Small intestine (tissue), 7 donors: Measurements from ENCODE around the gene MSRB1. TPM values are rescaled to one million over a fixed set of nuclear protein-coding genes. Genes with fewer than 3 reads are reported as not detected.

Experiments
- DNase-seq, 2 donors: peaks; one replicate each; pipeline versions ENCODE4 v3.0.0 to v3.0.0-alpha.2; 2013
- FAIRE-seq: peaks from 2 replicates; lab custom pipeline; 2012; peaks lifted over from hg19 to GRCh38; lab: Jason Lieb, UNC
- H3K27ac ChIP-seq, 3 donors: one replicate each; pipeline ENCODE4 v1.5.1; 2013; ENCODE audit warnings: low read length in 2 of 3, mild to moderate bottlenecking in 2 of 3, control low read depth in 1 of 3, inconsistent platforms in 1 of 3, low read depth in 1 of 3, moderate library complexity in 1 of 3
- H3K27me3 ChIP-seq, 3 donors: one replicate each; pipeline ENCODE4 v1.6.1; 2013; ENCODE audit warnings: low read length in 3 of 3, inconsistent platforms in 1 of 3; ENCODE audit not compliant: control insufficient read depth in 3 of 3, insufficient read depth in 3 of 3
- H3K36me3 ChIP-seq, 3 donors: one replicate each; pipeline ENCODE4 v1.6.1; 2013; ENCODE audit warnings: low read length in 3 of 3, inconsistent platforms in 1 of 3, low read depth in 1 of 3, mild to moderate bottlenecking in 1 of 3, moderate library complexity in 1 of 3; ENCODE audit not compliant: control insufficient read depth in 3 of 3, insufficient read depth in 2 of 3
- H3K4me1 ChIP-seq, 3 donors: one replicate each; pipeline ENCODE4 v1.6.1; 2013; ENCODE audit warnings: low read length in 2 of 3, inconsistent platforms in 1 of 3, low read depth in 1 of 3, mild to moderate bottlenecking in 1 of 3, moderate library complexity in 1 of 3; ENCODE audit not compliant: control insufficient read depth in 3 of 3, insufficient read depth in 2 of 3
- H3K4me3 ChIP-seq, 3 donors: one replicate each; pipeline ENCODE4 v1.5.1; 2013; ENCODE audit warnings: low read length in 3 of 3, control low read depth in 1 of 3, inconsistent platforms in 1 of 3, low read depth in 1 of 3, mild to moderate bottlenecking in 1 of 3, moderate library complexity in 1 of 3
- H3K9me3 ChIP-seq, 2 donors: one replicate each; pipeline ENCODE4 v1.6.1; 2013; ENCODE audit warnings: low read depth in 1 of 2, low read length in 1 of 2; ENCODE audit not compliant: control insufficient read depth in 2 of 2, insufficient read depth in 1 of 2
- WGBS, 3 donors: extraction: QIAGEN DNeasy Blood & Tissue Kit; methylation state at CpG; one replicate each; pipeline ENCODE4 v1.1.7; 2013; 5-methylcytosine and 5-hydroxymethylcytosine counted together
- polyA plus RNA-seq, 4 donors: library from polyadenylated mRNA; stranded (reverse) in 3 of 4; unstranded in 1 of 4; fragments of 200-250 nt in 3 of 4; fragments of 120-200 nt in 1 of 4; gene quantifications; one replicate each; pipeline versions ENCODE4 v1.2.1 to v1.2.3, GENCODE V29; 2013
- donor health status: healthy with polysubstance abuse.
- donor health status: control.
- donor health status: control.
- donor health status: Bipolar disorder and iron deficiency.
- donor health status: healthy.

MSRB1 gene
- polyA plus RNA-seq, 4 donors: 50.6 to 105 (median 62.0) TPM

GRCh38 chr16:1933097-1933661, 9.8 kb downstream of the MSRB1 start:
- Histone ChIP-seq H3K4me3 (no peak overlapping the region), H3K4me1 (peaks cover 0 to 21% (median 0%) of the 10 kb centered on the region in 3 donors), H3K27ac (no peak overlapping the region), H3K9me3 (no peaks in the 10 kb centered on the region), H3K27me3 (no peaks in the 10 kb centered on the region), H3K36me3 (peaks cover 0 to 16% (median under 1%) of the 10 kb centered on the region in 3 donors)
- 69 to 77% (median 76%) methylated on average over 23 of the region's 23 CpGs for WGBS, 3 donors
- FAIRE-seq (no peak), DNase-seq (no peak)

- Histone ChIP-seq H3K27me3 (no peaks in the 10 kb centered on the region), H3K4me1 (peaks cover 0 to 21% (median 0%) of the 10 kb centered on the region in 3 donors), H3K27ac (no peak overlapping the region), H3K36me3 (peaks cover 0 to 7% (median 0%) of the 10 kb centered on the region in 3 donors), H3K4me3 (no peak overlapping the region), H3K9me3 (no peaks in the 10 kb centered on the region)
- FAIRE-seq (no peak), DNase-seq (peak; percentile 41 to 73)
- WGBS, 3 donors: 55 to 73% (median 66%) methylated on average over 18 to 19 of the region's 19 CpGs
These were observed 10.7 kb downstream of the MSRB1 start for GRCh38 chr16:1932050-1933028.

GRCh38 chr16:1930338-1930720, 12.7 kb downstream of the MSRB1 start:
- no peaks in the 10 kb centered on the region for H3K9me3 ChIP-seq
- H3K27ac ChIP-seq: no peak overlapping the region
- FAIRE-seq (no peak), DNase-seq (no peak)
- no peaks in the 10 kb centered on the region for H3K27me3 ChIP-seq
- H3K4me1 ChIP-seq: peaks cover 0 to 16% (median 0%) of the 10 kb centered on the region in 3 donors
- H3K4me3 ChIP-seq: no peak overlapping the region
- no peaks in the 10 kb centered on the region for H3K36me3 ChIP-seq
- 79 to 90% (median 81%) methylated on average over 8 to 10 of the region's 10 CpGs for WGBS, 3 donors

DNA sequence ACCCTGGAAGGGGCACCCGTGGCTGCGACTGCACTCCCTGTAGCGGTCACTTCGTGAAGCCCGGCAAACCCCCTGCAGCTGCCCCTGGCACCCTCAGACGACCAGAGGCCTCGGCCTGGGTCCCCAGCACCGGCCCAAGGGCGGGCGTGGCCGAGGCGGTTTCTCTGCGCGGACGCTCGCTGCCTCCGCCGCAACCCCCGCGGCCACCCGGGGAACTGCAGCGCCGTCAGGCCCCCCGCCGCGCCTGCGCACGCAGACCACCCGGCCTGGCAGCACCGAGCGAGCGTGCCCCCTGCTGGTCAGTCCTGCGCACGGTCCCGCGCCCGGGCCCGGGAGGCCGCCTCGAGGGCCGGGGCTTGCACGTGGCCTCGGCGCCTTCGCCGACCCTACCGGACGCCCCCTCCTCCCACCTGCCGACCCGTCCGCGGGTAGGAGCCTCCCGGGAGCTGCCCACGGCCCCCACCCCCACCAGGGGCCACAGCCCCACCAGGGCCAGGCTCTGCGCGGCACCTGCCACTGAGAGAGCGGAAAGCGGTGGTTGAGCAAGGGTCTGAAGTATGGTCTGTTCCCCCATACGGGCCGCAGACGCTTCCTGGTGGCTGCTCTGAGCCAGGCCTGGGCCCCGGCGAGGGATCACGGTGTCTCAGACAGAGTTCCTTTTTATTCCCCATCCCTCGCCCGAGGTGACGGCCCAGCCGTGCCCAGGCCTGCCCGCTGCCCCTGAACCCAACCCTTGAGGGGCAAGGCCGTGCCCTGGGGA, 13.2 kb downstream of the MSRB1 start:
- H3K27ac ChIP-seq: no peak overlapping the region
- H3K4me1 ChIP-seq: peaks cover 0 to 16% (median 0%) of the 10 kb centered on the region in 3 donors
- no peaks in the 10 kb centered on the region for H3K36me3 ChIP-seq
- no peaks in the 10 kb centered on the region for H3K27me3 ChIP-seq
- DNase-seq (peak; percentile 80 to 94), FAIRE-seq (no peak)
- H3K9me3 ChIP-seq: no peaks in the 10 kb centered on the region
- 12 to 17% (median 13%) methylated on average over 54 to 70 of the region's 70 CpGs for WGBS, 3 donors
- peak overlapping the region; percentile 19 to 55 (median 55) for H3K4me3 ChIP-seq

DNA sequence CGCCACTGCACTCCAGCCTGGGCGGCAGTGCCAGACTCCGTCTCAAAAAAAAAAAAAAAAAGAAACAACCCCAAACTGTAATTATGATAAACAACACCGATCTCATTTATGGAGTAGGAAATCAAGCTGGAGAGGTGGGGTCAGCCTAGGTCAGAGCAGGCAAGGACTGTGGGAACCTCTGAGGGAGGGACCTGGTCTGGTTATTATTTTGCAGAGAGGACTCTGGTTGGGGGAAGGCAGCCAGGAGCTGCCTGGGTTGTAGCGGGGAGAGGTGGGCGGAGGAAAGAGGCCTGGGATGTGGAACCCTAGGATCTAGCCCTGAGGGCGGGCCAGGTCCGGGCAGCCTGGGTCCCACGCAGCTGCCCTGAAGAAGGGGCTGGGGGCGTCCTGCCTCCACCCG, 13.9 kb downstream of the MSRB1 start:
- no peaks in the 10 kb centered on the region for H3K27me3 ChIP-seq
- FAIRE-seq (no peak), DNase-seq (peak; percentile 22 to 33)
- H3K9me3 ChIP-seq: no peaks in the 10 kb centered on the region
- peak overlapping the region; percentile 19 to 55 (median 55) for H3K4me3 ChIP-seq
- H3K27ac ChIP-seq: no peak overlapping the region
- H3K36me3 ChIP-seq: no peaks in the 10 kb centered on the region
- H3K4me1 ChIP-seq: peaks cover 0 to 16% (median 0%) of the 10 kb centered on the region in 3 donors
- 0 to 18% (median 12%) methylated on average over 3 to 11 of the region's 11 CpGs for WGBS, 3 donors

GRCh38 chr16:1926271-1926670, 16.7 kb downstream of the MSRB1 start:
- H3K4me3 ChIP-seq: no peak overlapping the region
- H3K36me3 ChIP-seq: no peaks in the 10 kb centered on the region
- peaks cover 0 to 25% (median 0%) of the 10 kb centered on the region in 3 donors for H3K4me1 ChIP-seq
- H3K27ac ChIP-seq: no peak overlapping the region
- DNase-seq: no peak
- WGBS, 3 donors: 59 to 71% (median 66%) methylated on average over 11 of the region's 11 CpGs
- H3K9me3 ChIP-seq: no peaks in the 10 kb centered on the region
- H3K27me3 ChIP-seq: peaks cover 0 to 24% (median 9%) of the 10 kb centered on the region in 3 donors
- no peak for FAIRE-seq

DNA sequence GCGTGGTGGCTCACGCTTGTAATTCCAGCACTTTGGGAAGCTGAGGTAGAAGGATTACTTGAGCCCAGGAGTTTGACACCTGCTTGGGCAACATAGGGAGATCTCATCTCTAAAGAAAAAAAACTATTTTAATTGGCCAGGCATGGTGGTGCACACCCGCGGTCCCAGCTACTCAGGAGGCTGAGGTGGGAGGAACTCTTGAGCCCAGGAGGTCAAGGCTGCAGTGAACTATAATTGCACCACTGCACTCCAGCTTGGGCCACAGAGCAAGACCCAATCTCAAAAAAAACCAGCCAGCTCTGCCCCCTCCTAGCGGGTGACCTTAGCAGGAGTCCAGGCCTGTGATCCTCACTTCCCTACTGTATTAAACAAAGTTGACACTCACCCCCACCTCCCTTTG, 18.9 kb downstream of the MSRB1 start:
- FAIRE-seq (no peak), DNase-seq (no peak)
- WGBS, 3 donors: 61 to 72% (median 67%) methylated on average over 5 of the region's 5 CpGs
- H3K27me3 ChIP-seq: peaks cover 0 to 46% (median 18%) of the 10 kb centered on the region in 3 donors
- no peak overlapping the region for H3K4me3 ChIP-seq
- no peak overlapping the region for H3K27ac ChIP-seq
- H3K4me1 ChIP-seq: peaks cover 0 to 15% (median 0%) of the 10 kb centered on the region in 3 donors
- H3K9me3 ChIP-seq: peaks cover 0 to 3% of the 10 kb centered on the region in 2 donors
- H3K36me3 ChIP-seq: no peaks in the 10 kb centered on the region
